ENCODE data around the gene CIDEA.

CIDEA gene

DNA sequence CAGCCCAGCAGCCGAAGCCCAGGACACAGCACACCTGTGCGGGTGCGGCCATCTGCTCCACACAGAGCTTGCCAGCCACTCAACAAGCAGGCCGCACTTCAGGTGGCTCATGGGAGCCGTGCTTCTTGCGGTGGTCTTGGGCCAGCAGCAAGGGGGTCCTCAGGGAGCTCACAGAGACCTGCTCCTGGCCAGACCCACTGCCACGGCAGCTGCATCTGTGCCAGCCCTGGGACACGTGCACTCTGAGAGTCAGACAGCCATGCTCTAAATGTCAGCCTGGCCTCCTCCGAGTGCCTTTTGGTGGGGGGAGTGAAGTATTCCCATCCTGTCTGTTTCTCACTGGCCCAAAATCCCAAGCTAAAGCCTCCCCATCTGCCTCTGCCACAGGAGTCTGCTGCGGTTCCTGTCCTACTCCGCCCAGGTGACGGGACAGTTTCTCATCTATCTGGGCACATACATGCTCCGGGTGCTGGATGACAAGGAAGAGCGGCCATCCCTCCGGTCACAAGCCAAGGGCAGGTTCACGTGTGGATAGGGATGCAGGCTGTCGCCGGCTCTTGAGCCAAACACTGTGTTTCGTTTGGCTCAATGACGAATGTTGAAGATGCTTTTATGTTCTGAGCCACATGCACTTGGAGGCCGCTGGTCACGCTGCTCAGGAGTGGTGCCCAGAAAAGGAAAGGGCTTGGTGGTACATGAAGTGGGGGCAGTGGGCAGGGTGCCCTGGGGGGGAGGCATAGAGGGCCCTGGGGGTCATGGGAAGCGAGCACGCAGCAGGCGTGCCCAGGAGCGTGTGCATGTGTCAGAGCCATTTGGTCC lies 22.8 kb downstream of the CIDEA start:
- DNase-seq = no peak

DNA sequence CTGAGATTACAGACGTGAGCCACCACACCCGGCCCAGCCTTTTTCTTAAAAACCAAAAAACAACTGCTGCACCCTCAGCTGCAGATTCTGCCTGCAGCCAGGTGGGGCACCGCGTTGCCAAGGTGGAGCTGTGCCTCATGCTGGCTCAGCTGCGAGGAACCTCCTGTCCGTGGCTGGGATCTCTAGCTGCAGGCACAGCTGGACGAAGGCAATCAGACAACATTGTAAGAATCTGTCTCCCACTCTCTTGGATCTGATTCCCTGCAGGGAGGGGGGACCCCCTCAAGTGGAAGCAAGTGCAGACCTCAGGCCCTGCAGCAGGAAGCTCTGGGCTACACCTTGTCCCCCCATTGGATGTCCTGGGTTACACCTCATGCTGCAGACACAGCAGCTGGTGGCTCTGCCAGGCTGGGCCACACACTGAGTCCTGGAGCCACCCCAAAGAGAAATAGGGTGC lies 24.1 kb downstream of the CIDEA start:
- DNase-seq = no peak

- DNase-seq = no peak
These were observed 24.9 kb downstream of the CIDEA start for GRCh38 chr18:12278741-12279682.

GRCh38 chr18:12279781-12280531 lies 25.8 kb downstream of the CIDEA start:
- no peak for DNase-seq

DNA sequence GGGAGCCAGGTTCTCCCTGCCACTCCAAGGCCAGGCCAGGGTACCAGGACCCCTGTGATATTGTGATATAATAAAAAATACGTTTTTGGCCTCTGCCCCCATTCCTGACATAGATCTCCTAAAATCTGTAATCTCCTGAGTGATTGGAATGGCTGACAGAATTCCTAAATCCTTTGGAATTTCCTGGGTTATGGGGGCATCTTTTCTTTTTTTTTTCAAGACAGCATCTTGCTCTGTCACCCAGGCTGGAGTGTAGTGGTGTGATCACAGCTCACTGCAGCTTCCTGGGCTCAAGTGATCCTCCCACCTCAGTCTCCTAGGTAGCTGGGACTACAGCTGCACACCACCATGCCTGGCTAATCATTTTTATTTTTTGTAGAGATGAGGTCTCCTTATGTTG lies 27.7 kb downstream of the CIDEA start:
- DNase-seq = no peak

- DNase-seq = no peak
These were observed 28.4 kb downstream of the CIDEA start for GRCh38 chr18:12282442-12283039.

DNA sequence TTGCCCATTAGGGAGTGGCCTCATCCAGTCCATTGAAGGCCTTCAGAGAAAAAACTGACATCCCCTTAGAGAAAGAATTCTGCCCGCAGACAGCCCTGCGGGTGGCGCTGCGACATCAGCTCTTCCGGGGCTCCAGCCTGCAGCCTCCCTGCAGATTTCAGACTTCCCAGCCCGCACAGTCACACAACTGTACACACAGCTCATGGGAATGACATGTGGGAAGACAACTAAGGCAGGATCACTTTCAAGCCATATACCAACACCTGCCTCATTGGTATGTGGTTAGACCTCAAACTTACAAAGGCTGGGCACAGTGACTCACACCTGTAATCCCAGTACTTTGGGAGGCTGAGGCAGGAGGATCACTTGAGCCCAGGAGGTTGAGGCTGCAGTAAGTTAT lies 29.1 kb downstream of the CIDEA start:
- DNase-seq = no peak

DNA sequence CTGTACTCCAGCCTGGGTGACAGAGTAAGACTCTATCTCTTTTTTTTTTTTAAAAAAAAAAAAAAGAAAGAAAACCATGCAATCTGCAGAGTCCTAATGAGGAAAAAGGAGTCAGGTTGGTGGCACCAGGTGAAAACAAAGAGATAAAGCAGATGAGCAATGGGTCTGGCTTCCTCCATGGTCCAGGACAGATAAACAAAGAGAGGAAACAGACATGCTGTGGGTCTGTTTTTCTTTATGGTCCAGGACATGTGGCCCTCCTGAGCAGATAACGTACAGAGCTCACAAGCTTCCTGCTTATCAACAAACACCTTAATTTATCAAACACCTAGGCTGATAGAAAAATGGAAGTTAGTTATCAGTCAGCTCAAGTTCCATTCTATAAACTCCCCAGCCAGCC lies 29.5 kb downstream of the CIDEA start:
- no peak for DNase-seq

GRCh38 chr18:12287131-12287681 lies 33.0 kb downstream of the CIDEA start:
- no peak for DNase-seq

- no peak for DNase-seq
These were observed 33.7 kb downstream of the CIDEA start for GRCh38 chr18:12287684-12288402.

GRCh38 chr18:12288403-12288755 lies 34.2 kb downstream of the CIDEA start:
- no peak for DNase-seq

DNA sequence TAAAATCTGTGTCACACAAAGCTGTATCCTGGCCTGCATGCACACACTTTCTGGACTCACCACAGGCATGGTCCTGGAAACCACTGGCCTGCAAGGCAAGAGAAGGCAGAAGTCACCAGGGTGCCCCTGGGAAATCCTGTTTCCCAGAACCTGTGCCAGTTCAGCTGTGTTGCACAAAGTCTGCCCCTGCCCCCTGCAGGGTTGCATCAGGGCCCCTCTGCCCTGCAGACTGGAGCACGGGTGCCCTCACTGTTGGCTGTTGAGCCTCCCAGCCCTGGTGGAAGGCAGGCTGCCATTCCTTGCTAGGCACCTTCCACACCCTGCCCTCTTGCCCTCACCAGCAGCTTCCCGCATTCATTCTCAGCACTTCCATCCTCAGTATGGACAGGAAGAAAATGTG lies 35.9 kb downstream of the CIDEA start:
- no peak for DNase-seq

DNA sequence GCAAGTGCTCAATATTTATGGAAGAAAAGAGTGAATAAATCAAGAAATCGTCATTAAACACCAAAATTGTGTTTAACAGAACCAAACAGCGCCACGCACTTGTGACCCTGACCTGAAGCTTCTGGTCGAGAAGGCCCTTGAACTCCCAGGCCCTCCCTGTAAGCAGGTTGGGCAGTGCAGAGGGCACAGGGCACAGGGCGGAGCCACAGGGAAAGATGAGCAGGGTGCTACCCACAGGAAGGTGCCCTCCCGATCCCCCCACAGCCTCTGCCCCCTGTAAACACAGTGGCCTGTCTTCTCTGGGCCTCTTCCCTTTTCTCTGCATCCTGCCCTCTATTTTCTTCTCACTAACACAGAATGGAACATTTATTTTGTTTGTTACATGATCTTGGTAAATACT lies 37.0 kb downstream of the CIDEA start:
- DNase-seq = no peak

DNA sequence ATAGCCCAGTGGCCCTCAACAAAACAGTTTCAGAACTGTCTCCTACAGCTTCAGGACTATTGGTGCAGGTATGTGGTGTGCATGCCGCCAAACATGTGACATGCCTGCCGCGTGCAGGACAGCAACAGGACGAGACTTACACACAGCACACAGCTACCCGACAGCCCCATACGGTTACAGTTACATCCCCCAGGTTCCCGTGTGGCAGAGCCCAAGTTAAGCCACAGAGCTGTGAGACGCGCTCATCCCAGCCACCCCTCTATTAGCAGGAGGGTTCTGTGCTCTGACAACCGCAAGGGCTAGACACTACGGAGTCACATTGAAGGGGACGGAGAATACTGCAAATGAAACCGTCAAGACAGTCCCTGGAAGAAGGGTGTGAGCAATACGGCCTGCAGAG lies 37.5 kb downstream of the CIDEA start:
- DNase-seq = no peak

- no peak for DNase-seq
These were observed 39.7 kb downstream of the CIDEA start for GRCh38 chr18:12293831-12294230.

DNA sequence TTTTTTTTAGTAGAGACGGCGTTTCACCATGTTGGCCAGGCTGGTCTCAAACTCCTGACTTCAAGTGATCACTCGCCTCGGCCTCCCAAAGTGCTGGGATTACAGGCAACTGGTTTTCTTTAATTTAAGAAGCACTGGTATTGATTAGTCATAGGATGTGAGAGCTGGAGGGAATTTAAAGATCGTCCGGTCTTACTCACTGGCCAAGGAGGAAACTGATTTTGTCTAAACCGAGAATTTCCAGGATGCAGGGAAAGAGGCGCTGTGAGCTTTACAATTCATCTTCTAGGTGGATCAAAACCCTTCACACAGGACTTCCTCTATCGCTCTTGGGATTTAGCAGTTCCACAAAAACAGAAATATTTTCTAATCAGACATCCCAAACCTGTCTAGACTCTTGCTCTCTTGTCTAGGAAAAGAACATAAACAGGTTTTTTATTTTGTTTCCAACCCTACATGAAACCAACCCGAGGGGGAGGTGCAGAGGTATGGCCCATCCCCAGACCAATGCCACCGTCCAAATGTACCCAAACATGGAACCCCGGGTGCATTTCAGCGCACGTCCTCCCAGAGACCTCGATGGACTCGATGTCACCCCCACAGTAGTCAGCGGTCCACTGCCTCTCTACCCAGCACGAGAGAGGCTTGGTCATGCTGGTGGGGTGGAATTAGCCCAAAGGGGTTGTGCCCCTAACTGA lies 41.4 kb downstream of the CIDEA start:
- DNase-seq = no peak

GRCh38 chr18:12296087-12296403 lies 41.9 kb downstream of the CIDEA start:
- no peak for DNase-seq

GRCh38 chr18:12296457-12296856 lies 42.3 kb downstream of the CIDEA start:
- no peak for DNase-seq

- no peak for DNase-seq
These were observed 45.7 kb downstream of the CIDEA start for GRCh38 chr18:12299862-12300261.

GRCh38 chr18:12301263-12302005 lies 47.3 kb downstream of the CIDEA start:
- no peak for DNase-seq
